ENCODE results near the gene PAX5. TPM values are rescaled to one million over a fixed set of nuclear protein-coding genes. Genes with fewer than 3 reads are reported as not detected.

The PAX5 gene
- polyA plus RNA-seq, 3 donors: 0.03 to 0.15 TPM; not detected in 1

GRCh38 chr9:36842560-36843530 lies 191.2 kb downstream of the PAX5 start:
- H3K36me3 ChIP-seq (replicated peaks in 1 of 2; ENCODE audit: control insufficient read depth in 1 of 2, insufficient read depth in 2 of 2, low read length in 2 of 2): no peaks in the 10 kb centered on the region
- H3K27ac ChIP-seq (ENCODE audit: low read depth in 1 of 2, low read length in 2 of 2): no peak overlapping the region
- H3K4me3 Mint-ChIP-seq: no peak overlapping the region
- H3K9me3 Mint-ChIP-seq: peaks cover 0 to 2% (median 0%) of the 10 kb centered on the region in 7 donors
- H3K4me1 Mint-ChIP-seq: no peaks in the 10 kb centered on the region
- H3K4me2 ChIP-seq (replicated peaks; ENCODE audit: extremely low read depth, low read length, poor library complexity, severe bottlenecking): no peak overlapping the region
- H4K20me1 ChIP-seq (ENCODE audit: insufficient read depth, low read length): no peaks in the 10 kb centered on the region
- no peak overlapping the region for H3K27ac Mint-ChIP-seq
- no peak for DNase-seq
- peak overlapping the region; percentile 41 for H2AFZ ChIP-seq (ENCODE audit: insufficient read depth, low read depth, low read length, poor library complexity, severe bottlenecking)
- WGBS (ENCODE audit: insufficient coverage): 47% methylated on average over 20 of the region's 28 CpGs
- H3K4me1 ChIP-seq (ENCODE audit: control insufficient read depth in 1 of 2, insufficient read depth in 2 of 2, low read length in 2 of 2): no peaks in the 10 kb centered on the region
- no peak overlapping the region for H3K9ac ChIP-seq (ENCODE audit: insufficient read depth, low read length, poor library complexity, severe bottlenecking)
- no peak overlapping the region for H3K4me3 ChIP-seq (replicated peaks in 1 of 3; ENCODE audit: low read depth in 2 of 3, low read length in 3 of 3)
- H3K79me2 ChIP-seq (ENCODE audit: insufficient read depth, low read length): no peaks in the 10 kb centered on the region
- no peak for TF ChIP-seq CTCF (IDR thresholded peaks at IDR 0.05)
- no peaks in the 10 kb centered on the region for H3K36me3 Mint-ChIP-seq
- H3K27me3 ChIP-seq (ENCODE audit: control insufficient read depth in 2 of 2, insufficient read depth in 2 of 2, low read length in 2 of 2): no peaks in the 10 kb centered on the region
- H3K27me3 Mint-ChIP-seq (ENCODE audit: low read depth in 3 of 3): peaks cover 0 to 3% (median 3%) of the 10 kb centered on the region in 3 donors
- H3K9me3 ChIP-seq (replicated peaks in 1 of 2; ENCODE audit: control insufficient read depth in 1 of 2, insufficient read depth in 1 of 2, low read length in 2 of 2): no peaks in the 10 kb centered on the region
- intact Hi-C loops (cut with micrococcal nuclease): no loop called here

GRCh38 chr9:36840898-36841536 lies 193.1 kb downstream of the PAX5 start:
- H3K79me2 ChIP-seq (ENCODE audit: insufficient read depth, low read length): no peaks in the 10 kb centered on the region
- no peak for TF ChIP-seq CTCF (IDR thresholded peaks at IDR 0.05)
- no peak overlapping the region for H3K4me2 ChIP-seq (replicated peaks; ENCODE audit: extremely low read depth, low read length, poor library complexity, severe bottlenecking)
- H3K36me3 ChIP-seq (replicated peaks in 1 of 2; ENCODE audit: control insufficient read depth in 1 of 2, insufficient read depth in 2 of 2, low read length in 2 of 2): no peaks in the 10 kb centered on the region
- H4K20me1 ChIP-seq (ENCODE audit: insufficient read depth, low read length): no peaks in the 10 kb centered on the region
- WGBS (ENCODE audit: insufficient coverage): 67% methylated on average over 2 of the region's 2 CpGs
- no peak for DNase-seq
- no peaks in the 10 kb centered on the region for H3K27me3 ChIP-seq (ENCODE audit: control insufficient read depth in 2 of 2, insufficient read depth in 2 of 2, low read length in 2 of 2)
- intact Hi-C loops (cut with micrococcal nuclease): no loop called here
- no peak overlapping the region for H2AFZ ChIP-seq (ENCODE audit: insufficient read depth, low read depth, low read length, poor library complexity, severe bottlenecking)
- no peaks in the 10 kb centered on the region for H3K4me1 ChIP-seq (ENCODE audit: control insufficient read depth in 1 of 2, insufficient read depth in 2 of 2, low read length in 2 of 2)
- no peak overlapping the region for H3K4me3 ChIP-seq (replicated peaks in 1 of 3; ENCODE audit: low read depth in 2 of 3, low read length in 3 of 3)
- no peak overlapping the region for H3K9ac ChIP-seq (ENCODE audit: insufficient read depth, low read length, poor library complexity, severe bottlenecking)
- Mint-ChIP-seq H3K36me3 (no peaks in the 10 kb centered on the region), H3K27ac (no peak overlapping the region), H3K9me3 (no peaks in the 10 kb centered on the region), H3K4me1 (no peaks in the 10 kb centered on the region), H3K27me3 (ENCODE audit: low read depth in 3 of 3) (peaks cover 0 to 3% (median 1%) of the 10 kb centered on the region in 3 donors), H3K4me3 (no peak overlapping the region)
- H3K9me3 ChIP-seq (replicated peaks in 1 of 2; ENCODE audit: control insufficient read depth in 1 of 2, insufficient read depth in 1 of 2, low read length in 2 of 2): no peaks in the 10 kb centered on the region
- no peak overlapping the region for H3K27ac ChIP-seq (ENCODE audit: low read depth in 1 of 2, low read length in 2 of 2)
